H4 (cell line): ENCODE results near the gene CEP85. TPM values are rescaled to one million over a fixed set of nuclear protein-coding genes. Genes with fewer than 3 reads are reported as not detected.
A peak's percentile ranks its signal among the peaks of the same experiment; 100 is the strongest.
"Not testable (repeated sequence)": the region's sequence is repeated elsewhere in the genome, so short reads cannot be mapped to it uniquely, and the experiment has no call there.

ENCODE experiments used
- DNase-seq: peaks from one replicate; pipeline ENCODE4 v3.0.0-alpha.2; 2015; ENCODE audit warnings: low spot score
- total RNA-seq: library from RNA; depleted of rRNA; stranded (reverse); fragments of >200 nt; shearing (Covaris generic); gene quantifications from 2 replicates; pipeline ENCODE4 v1.2.3, GENCODE V29; 2014

CEP85 gene
- total RNA-seq, 1 experiment from 2014 or later: 18.1 TPM

GRCh38 chr1:26289158-26290059, 55.4 kb downstream of the CEP85 start:
- no peak for DNase-seq

DNA sequence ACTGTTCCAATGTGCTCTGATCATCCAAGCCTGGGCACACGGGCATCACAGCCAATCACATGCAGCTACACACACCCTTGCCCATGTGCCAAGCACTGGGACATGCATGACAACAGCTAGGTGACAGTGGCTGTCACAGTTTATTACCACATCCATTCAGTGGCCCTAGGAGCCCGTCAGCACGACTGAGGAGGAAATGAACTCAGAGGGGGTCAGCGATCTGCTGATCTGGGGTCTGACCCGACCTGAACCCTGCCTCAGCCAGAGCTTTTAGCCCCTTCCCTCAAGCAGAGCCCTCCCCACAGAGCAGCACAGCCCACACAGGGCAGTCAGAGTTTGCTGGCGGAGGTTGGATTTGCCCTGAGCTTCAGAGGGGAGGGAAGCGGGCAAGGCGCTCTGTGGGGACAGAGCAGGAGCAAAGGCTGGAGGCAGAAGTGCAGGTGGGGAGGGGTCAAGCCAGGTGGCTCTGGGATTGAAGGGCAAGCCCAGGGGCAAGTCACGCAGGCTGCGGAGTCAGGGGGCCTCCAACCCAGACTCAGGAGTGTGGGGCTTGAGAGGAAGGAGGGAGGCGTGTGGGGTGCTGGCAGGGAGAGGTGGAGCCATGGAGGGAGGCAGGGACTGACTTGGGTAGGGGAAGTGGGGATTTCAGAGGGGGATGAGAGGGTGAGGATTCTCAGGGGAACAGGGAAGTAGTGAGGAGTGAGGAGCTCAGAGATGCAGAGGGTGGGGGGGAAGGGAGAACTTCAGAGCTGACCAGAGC, 56.3 kb downstream of the CEP85 start:
- DNase-seq: no peak

DNA sequence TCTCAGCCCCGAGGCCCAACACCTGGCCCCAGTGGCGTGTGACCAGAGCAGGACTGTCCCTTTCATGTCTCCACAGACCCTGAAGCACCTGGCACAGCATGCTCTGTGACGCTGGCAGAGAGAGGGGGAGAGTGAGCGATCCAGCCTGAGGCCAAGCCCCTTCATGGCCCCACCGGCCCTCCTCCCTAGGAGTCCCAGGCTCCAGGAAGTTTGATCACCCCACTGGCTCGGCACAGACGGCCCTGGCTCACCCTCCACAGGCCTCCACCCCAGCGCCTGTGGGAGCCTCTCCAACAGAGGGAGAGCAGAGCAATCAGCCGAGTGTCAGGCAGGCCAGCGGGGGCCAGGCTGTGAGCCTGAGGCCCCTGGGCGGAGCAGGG, 56.9 kb downstream of the CEP85 start:
- no peak for DNase-seq

- DNase-seq: no peak
These were observed 57.4 kb downstream of the CEP85 start for GRCh38 chr1:26291433-26291832.

- no peak for DNase-seq
These were observed 57.9 kb downstream of the CEP85 start for GRCh38 chr1:26291939-26292338.

DNA sequence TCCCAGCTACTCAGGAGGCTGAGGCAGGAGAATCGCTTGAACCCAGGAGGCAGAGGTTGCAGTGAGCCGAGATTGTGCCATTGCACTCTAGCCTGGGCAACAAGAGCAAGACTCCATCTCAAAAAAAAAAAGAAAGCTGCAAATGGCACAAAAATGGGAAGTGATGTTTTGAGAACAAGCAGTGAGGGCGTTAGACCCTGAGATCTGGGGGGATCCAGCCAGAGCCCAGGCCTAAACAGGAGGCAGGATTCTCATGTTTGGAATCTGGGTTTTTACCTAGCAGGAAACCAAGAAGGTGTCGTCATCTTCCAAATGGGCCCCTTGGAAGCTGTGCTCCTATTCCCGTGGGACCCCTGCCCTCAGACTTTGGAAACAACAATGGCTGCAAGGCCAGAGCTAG, 58.7 kb downstream of the CEP85 start:
- not testable (repeated sequence) for DNase-seq

DNA sequence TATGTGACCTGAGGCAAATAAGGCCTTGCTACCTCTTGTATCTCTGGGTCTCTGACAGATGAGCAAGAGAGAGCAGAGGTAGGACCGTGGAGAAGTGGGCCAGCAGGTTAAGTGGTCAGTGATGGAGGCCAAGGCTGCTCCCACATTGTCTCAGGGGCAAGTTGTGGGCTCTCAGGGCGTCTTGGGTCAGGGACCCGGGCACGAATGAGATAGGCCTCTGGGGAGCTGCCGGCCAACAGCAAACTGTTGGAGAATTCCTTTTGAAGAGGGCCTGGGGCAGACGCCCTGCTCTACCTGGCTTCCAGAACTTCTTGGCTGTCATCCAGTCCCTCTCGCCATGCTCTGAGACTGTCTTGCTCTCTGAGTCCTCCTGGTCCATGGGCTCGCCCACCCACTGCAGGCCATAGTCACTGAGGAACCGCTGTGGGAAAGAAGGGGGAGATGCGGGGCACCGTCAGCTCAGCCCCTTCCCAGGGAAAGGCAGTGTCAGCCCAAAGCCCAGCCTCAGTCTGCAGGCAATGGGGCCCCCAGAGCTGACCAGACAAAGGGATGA, 60.0 kb downstream of the CEP85 start:
- no peak for DNase-seq

- DNase-seq: no peak
These were observed 61.5 kb downstream of the CEP85 start for GRCh38 chr1:26295194-26296138.

DNA sequence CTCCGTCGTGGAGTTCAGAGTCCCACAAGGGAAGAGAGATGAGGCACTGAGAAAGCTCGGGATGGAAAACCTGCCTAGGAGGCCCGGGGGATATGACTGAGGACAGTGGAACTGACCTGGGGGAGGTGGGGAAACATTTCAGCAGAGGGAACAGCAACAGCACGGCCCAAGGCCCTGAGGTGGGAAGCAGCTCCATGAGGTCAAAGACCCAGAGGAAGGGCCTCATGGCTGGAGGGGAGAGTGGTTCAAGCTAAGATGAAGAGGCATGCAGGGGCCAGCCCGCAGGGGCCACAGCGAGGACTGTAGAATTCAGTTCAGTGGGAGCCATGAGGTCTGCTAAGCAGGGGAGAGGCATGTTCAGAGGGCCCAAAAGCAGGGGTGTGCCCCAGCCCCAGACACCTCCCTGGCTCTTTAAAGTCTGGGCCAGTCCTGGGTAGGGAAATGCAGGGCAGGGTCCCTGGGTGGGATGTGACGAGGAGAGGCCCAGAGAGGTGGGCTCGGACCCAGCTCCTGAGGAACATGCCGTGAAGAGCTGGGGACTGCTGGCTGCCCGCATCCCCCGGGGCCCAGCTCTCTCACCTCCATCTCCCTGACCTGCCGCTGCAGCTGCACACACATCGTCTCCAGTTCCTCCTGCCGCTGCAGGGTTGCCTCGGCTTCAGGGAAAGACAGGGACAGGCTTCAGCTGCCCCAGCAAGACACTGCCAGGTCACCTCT, 62.5 kb downstream of the CEP85 start:
- DNase-seq: no peak

DNA sequence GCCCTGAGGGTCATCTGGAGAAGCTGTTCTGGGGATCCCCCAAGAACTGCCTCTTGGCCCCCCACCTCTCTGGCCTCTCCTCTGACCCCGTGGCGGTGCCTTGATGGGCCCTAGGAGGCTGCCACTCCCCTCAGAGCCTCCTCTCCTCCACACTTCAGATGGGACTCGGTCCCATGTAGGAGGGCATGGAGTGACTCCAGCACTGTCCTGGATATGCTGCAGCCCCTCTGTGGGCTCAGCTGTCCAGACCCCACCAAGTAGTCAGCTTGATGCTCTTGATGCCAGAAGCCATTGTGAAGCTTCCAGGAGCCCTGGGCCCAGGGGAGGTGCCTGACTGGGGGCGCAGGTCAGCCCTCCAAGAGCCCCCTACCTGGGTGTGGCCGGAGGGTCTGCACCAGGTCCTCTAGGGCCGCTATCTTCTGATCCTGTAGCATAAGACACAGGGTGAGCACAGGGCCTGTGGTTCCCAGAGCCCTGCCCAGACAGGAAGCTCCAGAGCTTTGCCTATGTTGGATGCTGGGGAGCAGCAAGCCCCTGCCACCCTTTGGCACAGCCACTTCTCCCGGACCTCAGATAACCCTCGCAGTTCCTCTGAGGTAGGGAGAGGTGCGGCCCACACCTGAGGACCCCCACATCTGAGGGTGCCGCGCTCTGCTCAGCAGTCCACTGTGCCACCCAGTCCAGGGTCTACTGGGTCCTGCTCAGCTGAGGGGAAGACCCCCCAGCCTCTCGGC, 63.2 kb downstream of the CEP85 start:
- DNase-seq: no peak

GRCh38 chr1:26297791-26298124, 63.8 kb downstream of the CEP85 start:
- no peak for DNase-seq

DNA sequence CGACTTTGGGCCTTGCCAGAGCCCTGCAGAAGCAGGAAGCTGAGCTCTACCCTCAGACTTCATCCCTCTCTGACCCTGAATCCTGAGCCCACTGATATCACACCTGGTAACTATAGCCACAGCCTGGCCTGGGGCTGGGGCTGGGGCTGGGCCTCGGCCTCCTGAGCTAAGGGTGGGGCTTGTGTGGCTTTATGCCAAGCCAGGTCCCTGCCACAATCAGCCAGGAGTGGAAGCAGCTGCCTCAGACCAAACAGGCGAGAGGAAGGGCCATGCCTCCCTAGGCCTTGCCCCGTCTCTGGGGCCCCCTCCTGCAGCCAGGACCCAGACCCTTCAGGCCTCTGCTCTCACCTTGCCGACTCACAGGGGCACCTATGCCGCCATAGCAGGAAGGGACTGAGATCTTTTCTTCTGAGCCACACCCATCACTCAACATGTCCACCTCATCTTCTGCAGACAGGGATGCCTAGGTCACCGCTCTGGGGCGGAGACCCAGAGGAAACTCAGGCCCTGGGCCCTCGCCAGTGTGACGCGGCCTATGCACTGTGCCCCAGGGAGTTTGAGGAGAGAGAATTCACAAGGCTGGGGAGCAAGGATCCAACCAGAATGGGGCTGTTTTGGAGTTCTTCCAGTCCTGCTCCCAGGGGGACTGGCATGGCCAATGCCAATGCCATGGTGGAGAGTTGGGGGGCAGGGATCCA, 66.7 kb downstream of the CEP85 start:
- no peak for DNase-seq

DNA sequence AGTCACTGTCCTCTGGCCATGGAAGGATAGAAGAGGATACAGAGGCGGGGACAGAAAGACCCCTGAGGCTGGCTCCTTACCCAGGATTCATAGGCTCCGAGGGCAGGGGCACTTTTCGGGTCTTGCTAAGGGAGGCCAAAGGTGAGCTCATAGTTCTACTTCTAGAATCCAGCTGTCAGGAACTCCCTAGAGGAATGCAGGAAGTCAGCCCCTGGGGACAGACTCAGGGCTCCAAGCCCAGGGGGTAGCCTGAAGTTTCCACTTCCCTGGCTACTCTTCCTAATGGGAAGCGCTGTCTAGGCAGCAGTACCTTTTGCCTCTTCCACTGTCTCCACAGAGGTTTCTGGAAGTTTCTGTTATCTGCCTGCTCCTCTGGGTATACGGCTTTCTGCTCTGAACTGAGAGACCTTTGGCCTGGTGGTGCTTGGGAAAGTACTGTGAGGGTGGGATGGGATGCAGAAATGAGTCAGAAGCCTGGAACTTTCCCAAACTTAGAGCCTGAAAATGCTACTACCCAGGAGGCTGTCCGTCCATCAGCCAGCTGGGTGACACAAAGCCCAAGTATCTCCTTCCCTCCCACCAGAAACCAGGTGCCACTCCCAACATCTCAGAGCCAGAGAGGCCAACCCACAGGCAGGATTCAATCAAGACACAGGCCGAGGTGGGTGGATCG, 68.9 kb downstream of the CEP85 start:
- peak; percentile 48 for DNase-seq

- DNase-seq: no peak
These were observed 71.8 kb downstream of the CEP85 start for GRCh38 chr1:26305667-26306289.

- peak; percentile 96 for DNase-seq
These were observed 72.6 kb downstream of the CEP85 start, which contains the start of gene UBXN11 for GRCh38 chr1:26306290-26307229. Gene UBXN11, minus strand, starts transcription at chr1:26306636. Its CDS starts 3,753 bp downstream, at chr1:26302883.

DNA sequence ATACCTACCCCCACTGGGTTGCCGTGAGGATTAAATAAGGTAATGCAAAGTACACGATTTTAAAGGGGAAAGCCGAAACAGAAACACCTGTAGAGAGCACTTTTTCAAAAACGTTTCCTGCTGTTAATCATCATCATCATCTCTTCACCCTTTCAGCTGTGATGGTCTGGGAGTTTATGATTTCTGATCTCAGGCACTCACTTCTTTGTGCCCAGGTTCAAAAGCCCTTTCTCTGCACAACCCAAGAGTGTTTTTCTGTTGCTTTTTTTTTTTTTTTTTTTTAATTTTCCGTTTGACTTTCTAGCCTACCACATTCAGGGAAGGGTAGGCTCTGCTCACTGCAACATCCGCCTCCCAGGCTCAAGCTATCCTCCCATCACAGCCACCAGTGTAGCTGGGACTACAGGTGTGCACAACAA, 73.4 kb downstream of the CEP85 start:
- DNase-seq: no peak
